ENCODE results near the gene MTHFD1.

The MTHFD1 gene

DNA sequence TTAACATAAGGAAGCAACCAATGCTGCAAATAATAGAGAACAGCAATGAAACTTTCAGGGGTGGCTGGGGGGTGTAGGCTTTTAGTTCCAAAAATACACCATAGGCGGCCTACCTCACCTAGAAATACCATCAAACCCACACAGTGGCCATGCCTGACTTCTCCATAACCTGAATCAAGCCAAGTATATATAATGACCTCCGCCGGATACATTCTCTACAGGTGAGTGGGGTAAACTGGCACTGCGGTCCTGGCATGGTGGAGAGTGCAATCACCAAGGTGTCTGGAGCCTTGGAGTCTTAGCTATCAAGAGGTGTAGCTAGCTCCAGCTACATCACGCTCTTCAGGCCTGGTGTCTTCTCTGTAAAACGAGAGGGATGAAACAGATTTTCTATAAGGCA is 114.3 kb downstream of the MTHFD1 start:
- TF ChIP-seq TAF1 (IDR thresholded peaks at IDR 0.05; ENCODE audit: borderline replicate concordance, insufficient read depth, low read length), result no peak
- no peak for TF ChIP-seq SIN3A (IDR thresholded peaks at IDR 0.05; ENCODE audit: borderline replicate concordance, insufficient read depth, low read length)
- TF ChIP-seq, protein P1, sequence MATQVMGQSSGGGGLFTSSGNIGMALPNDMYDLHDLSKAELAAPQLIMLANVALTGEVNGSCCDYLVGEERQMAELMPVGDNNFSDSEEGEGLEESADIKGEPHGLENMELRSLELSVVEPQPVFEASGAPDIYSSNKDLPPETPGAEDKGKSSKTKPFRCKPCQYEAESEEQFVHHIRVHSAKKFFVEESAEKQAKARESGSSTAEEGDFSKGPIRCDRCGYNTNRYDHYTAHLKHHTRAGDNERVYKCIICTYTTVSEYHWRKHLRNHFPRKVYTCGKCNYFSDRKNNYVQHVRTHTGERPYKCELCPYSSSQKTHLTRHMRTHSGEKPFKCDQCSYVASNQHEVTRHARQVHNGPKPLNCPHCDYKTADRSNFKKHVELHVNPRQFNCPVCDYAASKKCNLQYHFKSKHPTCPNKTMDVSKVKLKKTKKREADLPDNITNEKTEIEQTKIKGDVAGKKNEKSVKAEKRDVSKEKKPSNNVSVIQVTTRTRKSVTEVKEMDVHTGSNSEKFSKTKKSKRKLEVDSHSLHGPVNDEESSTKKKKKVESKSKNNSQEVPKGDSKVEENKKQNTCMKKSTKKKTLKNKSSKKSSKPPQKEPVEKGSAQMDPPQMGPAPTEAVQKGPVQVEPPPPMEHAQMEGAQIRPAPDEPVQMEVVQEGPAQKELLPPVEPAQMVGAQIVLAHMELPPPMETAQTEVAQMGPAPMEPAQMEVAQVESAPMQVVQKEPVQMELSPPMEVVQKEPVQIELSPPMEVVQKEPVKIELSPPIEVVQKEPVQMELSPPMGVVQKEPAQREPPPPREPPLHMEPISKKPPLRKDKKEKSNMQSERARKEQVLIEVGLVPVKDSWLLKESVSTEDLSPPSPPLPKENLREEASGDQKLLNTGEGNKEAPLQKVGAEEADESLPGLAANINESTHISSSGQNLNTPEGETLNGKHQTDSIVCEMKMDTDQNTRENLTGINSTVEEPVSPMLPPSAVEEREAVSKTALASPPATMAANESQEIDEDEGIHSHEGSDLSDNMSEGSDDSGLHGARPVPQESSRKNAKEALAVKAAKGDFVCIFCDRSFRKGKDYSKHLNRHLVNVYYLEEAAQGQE (IDR thresholded peaks at IDR 0.05; ENCODE audit: insufficient read depth in 1 of 2, low read depth in 2 of 2, low read length in 2 of 2), result no peak
- no peak for TF ChIP-seq POLR2AphosphoS5 (IDR thresholded peaks at IDR 0.05; ENCODE audit: low read depth, low read length)
- no peak for TF ChIP-seq FOXP2 (optimal IDR thresholded peaks at IDR 0.05; ENCODE audit: borderline replicate concordance, extremely low read depth, extremely low read length, insufficient read depth)

DNA sequence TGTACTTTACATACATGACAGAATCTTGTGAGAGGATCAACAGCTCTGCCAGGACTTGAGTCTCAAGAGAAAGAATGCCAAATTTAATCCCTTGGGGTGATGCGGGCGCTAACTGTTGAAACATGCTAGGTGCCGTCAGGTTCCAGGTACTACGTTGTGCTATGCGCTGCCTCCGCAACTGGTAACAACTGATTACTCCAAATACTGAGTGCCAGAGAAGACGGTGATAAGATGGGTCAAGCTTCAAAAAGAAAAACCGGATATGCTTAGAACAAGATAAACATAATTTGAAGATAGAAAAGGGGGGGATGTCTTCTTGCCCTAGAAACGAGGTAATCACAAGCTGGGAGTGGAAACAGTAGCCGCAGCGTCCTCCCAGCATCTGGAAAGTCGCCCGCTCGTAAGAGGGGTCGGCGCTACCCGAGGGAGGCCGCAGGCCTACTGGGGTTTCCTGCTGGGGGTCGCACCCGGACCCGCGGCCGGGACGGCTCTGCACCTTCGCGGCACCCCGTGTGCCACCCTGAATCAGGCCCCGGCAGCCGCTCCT is 114.8 kb downstream of the MTHFD1 start:
- no peak for TF ChIP-seq TAF1 (IDR thresholded peaks at IDR 0.05; ENCODE audit: borderline replicate concordance, insufficient read depth, low read length)
- no peak for TF ChIP-seq FOXP2 (optimal IDR thresholded peaks at IDR 0.05; ENCODE audit: borderline replicate concordance, extremely low read depth, extremely low read length, insufficient read depth)
- no peak for TF ChIP-seq SIN3A (IDR thresholded peaks at IDR 0.05; ENCODE audit: borderline replicate concordance, insufficient read depth, low read length)

DNA sequence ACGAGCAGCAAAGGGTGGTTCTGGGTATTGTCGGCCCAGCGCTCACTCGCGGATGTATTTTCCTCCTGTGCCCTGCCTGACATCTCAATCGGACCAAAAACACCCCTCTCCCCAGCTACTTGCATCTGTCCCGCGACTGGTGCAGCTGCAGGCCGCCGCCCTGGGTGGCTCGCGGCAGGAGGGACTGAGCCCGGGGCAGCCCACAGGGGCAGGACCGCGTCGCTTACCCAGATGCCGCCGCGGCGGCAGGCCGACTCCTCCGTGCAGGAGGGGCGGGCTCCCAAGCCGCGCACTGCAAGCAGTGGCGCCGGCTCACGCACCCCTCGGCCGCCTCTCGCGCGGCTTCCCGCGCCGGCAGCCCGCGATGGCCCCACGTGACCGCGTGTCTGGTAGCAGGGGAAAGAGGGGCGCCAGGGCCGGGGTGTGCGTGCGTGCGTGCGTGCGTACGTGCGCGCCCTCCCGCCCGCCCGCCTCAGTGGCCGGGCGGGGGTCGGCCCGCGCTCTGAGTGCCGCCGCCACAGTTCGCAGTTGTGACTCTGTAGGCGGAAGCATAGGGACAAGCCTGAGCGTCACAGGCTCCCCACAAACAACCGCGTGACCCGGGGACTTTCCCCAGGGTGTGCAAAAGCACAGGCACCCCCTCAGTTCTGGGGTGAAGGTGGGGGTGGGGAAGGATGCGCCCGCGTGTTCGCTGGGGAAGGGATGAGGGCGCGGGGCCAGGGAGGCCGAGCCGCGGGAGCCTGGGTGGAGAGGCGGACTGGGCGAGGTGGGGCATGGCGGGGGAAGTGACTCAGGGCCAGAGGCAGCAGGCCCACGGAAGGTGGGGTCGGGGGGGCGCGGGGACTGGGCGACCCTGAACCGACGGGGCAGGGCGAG is 115.5 kb downstream of the MTHFD1 start, which contains the start of gene ZBTB25:
Gene ZBTB25, minus strand, starts transcription at position 405 of the 876 bp plus-strand sequence. CDS start 13,305 bp downstream, outside the sequence.
- TF ChIP-seq POLR2AphosphoS5 (IDR thresholded peaks at IDR 0.05; ENCODE audit: low read depth, low read length) (peak; percentile 17), FOXP2 (optimal IDR thresholded peaks at IDR 0.05; ENCODE audit: borderline replicate concordance, extremely low read depth, extremely low read length, insufficient read depth) (peak; percentile 13)
- TF ChIP-seq, protein P1 (IDR thresholded peaks at IDR 0.05; ENCODE audit: insufficient read depth in 1 of 2, low read depth in 2 of 2, low read length in 2 of 2), result no peak

DNA sequence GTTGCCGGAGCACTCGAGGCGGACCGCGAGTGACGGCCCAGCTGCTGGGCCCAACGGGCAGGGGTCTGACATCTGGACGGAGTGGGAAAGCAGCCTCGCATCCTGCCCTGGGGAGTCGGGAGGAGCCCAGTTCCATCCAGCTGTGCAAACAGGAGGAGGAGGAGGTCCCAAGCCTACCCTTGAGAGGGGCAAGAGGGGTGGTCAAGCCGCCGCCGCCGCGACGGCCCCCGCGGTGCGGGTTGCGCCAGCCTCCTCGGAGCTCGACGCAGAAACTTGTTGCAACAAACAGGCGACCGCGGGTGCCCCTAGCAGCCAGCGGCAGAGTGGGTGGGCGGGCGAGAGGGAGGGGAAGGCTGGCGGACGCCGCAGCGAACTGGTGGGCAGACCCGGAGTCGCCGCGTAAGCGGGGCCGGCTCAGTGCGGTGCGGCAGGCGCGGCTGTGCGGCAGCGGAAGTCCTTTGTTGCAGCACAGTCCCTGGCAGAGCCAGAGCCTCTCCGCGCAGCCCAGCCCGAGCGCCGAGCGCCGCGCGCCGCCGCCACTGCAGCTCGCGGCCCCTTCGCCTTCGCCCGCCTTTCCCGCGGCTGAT is 116.2 kb downstream of the MTHFD1 start, which contains the start of gene ZBTB1:
Gene ZBTB1, plus strand, starts transcription at position 461 of the 587 bp plus-strand sequence. CDS start 16,735 bp downstream, outside the sequence.
- TF ChIP-seq, protein P1 (IDR thresholded peaks at IDR 0.05; ENCODE audit: insufficient read depth in 1 of 2, low read depth in 2 of 2, low read length in 2 of 2), result 0 out of 4 replicates have a peak, but pooled peaks of 1 of the 2 experiments have one; percentile 4
- peak; percentile 33 for TF ChIP-seq FOXP2 (optimal IDR thresholded peaks at IDR 0.05; ENCODE audit: borderline replicate concordance, extremely low read depth, extremely low read length, insufficient read depth)
- no peak for TF ChIP-seq TAF1 (IDR thresholded peaks at IDR 0.05; ENCODE audit: borderline replicate concordance, insufficient read depth, low read length)
- peak; percentile 59 for TF ChIP-seq POLR2AphosphoS5 (IDR thresholded peaks at IDR 0.05; ENCODE audit: low read depth, low read length)
- TF ChIP-seq SIN3A (IDR thresholded peaks at IDR 0.05; ENCODE audit: borderline replicate concordance, insufficient read depth, low read length), result no peak
